ENCODE measurements around the gene C2orf72. TPM values are rescaled to one million over a fixed set of nuclear protein-coding genes. Genes with fewer than 3 reads are reported as not detected.
"Not testable (repeated sequence)": the region's sequence is repeated elsewhere in the genome, so short reads cannot be mapped to it uniquely, and the experiment has no call there.

The C2orf72 gene
- total and polyA plus RNA-seq, 4 donors = 0.28 to 1.3 (median 0.56) TPM

DNA sequence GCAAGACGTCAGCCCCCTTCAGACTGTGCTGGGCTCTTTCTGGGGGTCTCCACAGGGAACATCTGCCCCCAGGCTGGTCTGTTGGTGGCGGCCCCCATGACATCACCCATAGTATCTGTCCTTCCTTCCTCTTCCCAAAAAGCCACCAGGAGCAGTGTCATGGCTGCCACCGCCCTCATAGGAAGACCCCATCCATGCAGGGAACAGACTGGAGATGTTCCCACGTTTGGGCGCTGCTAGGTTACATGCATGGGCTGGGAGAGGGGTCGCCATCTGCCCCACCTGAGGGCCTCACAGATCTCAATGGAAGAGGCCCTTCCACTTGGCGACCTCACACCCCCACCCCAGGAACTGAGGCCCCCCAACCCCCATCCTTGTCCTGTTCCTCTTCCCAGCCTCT is 36.3 kb upstream of the C2orf72 start:
- TF ChIP-seq CTCF (IDR thresholded peaks at IDR 0.05; ENCODE audit: control extremely low read depth, extremely low read depth) = no peak
- peaks cover 0 to under 1% (median 0%) of the 10 kb centered on the region in 4 donors for H3K9me3 ChIP-seq (ENCODE audit: control insufficient read depth in 4 of 4, insufficient read depth in 3 of 4, low read length in 3 of 4)
- ATAC-seq (ENCODE audit: insufficient read depth, low FRiP score) = no peak
- H3K27ac ChIP-seq (ENCODE audit: low read depth in 1 of 2, low read length in 1 of 2) = no peak overlapping the region
- 78 to 90% methylated on average over 7 of the region's 7 CpGs for WGBS, 2 donors
- H3K4me3 ChIP-seq = no peak overlapping the region
- no peak for DNase-seq
- H3K27me3 ChIP-seq (ENCODE audit: control insufficient read depth in 3 of 3, insufficient read depth in 3 of 3, low read length in 2 of 3) = peaks cover 6 to 12% (median 12%) of the 10 kb centered on the region in 3 donors
- no peak overlapping the region for H3K9ac ChIP-seq (ENCODE audit: insufficient read depth in 1 of 2, low read length in 2 of 2)
- no peaks in the 10 kb centered on the region for H3K36me3 ChIP-seq (ENCODE audit: control insufficient read depth in 4 of 4, insufficient read depth in 4 of 4, low read length in 4 of 4)
- no peaks in the 10 kb centered on the region for H3K4me1 ChIP-seq (ENCODE audit: control insufficient read depth in 5 of 5, insufficient read depth in 5 of 5, low read length in 5 of 5)

DNA sequence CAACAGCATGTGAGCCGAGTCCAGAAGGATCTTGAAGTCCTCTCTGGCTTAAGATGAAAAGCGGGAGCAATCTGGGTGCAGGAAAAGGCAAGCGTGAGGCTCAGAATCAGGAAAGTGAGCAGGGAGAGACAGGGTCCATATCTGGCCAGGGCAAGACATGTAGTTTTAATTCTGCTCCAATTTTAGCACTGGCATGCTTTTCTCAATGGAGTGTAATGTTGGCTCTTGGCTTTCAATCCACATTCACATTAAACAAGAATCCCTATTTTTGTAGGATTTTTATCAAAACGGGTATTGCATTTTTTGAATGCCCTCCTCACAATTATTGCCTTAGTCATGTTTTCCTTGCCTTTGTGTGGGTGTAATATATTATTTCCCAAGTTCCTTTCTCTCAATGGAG is 35.4 kb upstream of the C2orf72 start:
- no peak for TF ChIP-seq CTCF (IDR thresholded peaks at IDR 0.05; ENCODE audit: control extremely low read depth, extremely low read depth)
- WGBS, 2 donors = 57 to 83% methylated on average over 4 of the region's 4 CpGs
- Histone ChIP-seq H3K36me3 (ENCODE audit: control insufficient read depth in 4 of 4, insufficient read depth in 4 of 4, low read length in 4 of 4) (no peaks in the 10 kb centered on the region), H3K9me3 (ENCODE audit: control insufficient read depth in 4 of 4, insufficient read depth in 3 of 4, low read length in 3 of 4) (no peaks in the 10 kb centered on the region), H3K9ac (ENCODE audit: insufficient read depth in 1 of 2, low read length in 2 of 2) (no peak overlapping the region), H3K27ac (ENCODE audit: low read depth in 1 of 2, low read length in 1 of 2) (no peak overlapping the region), H3K4me3 (no peak overlapping the region), H3K4me1 (ENCODE audit: control insufficient read depth in 5 of 5, insufficient read depth in 5 of 5, low read length in 5 of 5) (no peaks in the 10 kb centered on the region), H3K27me3 (ENCODE audit: control insufficient read depth in 3 of 3, insufficient read depth in 3 of 3, low read length in 2 of 3) (peaks cover 6 to 12% (median 12%) of the 10 kb centered on the region in 3 donors)
- no peak for ATAC-seq (ENCODE audit: insufficient read depth, low FRiP score)
- DNase-seq = no peak

- 87 to 93% methylated on average over 10 of the region's 10 CpGs for WGBS, 2 donors
- no peaks in the 10 kb centered on the region for H3K9me3 ChIP-seq (ENCODE audit: control insufficient read depth in 4 of 4, insufficient read depth in 3 of 4, low read length in 3 of 4)
- peaks cover 6 to 12% (median 12%) of the 10 kb centered on the region in 3 donors for H3K27me3 ChIP-seq (ENCODE audit: control insufficient read depth in 3 of 3, insufficient read depth in 3 of 3, low read length in 2 of 3)
- H3K4me3 ChIP-seq = no peak overlapping the region
- no peak for TF ChIP-seq CTCF (IDR thresholded peaks at IDR 0.05; ENCODE audit: control extremely low read depth, extremely low read depth)
- no peaks in the 10 kb centered on the region for H3K36me3 ChIP-seq (ENCODE audit: control insufficient read depth in 4 of 4, insufficient read depth in 4 of 4, low read length in 4 of 4)
- DNase-seq = no peak
- no peak for ATAC-seq (ENCODE audit: insufficient read depth, low FRiP score)
- H3K9ac ChIP-seq (ENCODE audit: insufficient read depth in 1 of 2, low read length in 2 of 2) = no peak overlapping the region
- no peaks in the 10 kb centered on the region for H3K4me1 ChIP-seq (ENCODE audit: control insufficient read depth in 5 of 5, insufficient read depth in 5 of 5, low read length in 5 of 5)
- no peak overlapping the region for H3K27ac ChIP-seq (ENCODE audit: low read depth in 1 of 2, low read length in 1 of 2)
Observed at GRCh38 chr2:231002641-231003040, 34.7 kb upstream of the C2orf72 start.

DNA sequence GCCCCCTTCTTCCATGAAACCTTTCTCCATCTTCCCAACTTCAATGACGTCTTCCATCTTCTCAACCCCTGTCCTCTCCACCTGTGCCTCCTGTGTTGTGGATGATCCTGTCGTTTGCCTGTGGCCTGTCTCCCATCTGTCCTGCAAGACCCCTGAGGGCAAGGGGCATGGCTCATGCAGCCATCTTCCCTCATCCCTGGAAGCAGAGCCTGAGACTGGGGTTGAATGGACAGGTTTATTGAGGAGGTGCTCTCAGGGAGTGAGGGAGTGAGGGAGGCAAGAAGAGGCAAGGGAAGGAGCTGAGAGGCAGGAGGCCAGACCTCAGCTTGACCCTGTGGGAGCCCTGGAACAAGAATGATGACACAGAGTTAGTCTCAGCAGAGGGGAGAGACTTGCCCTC is 34.1 kb upstream of the C2orf72 start:
- Histone ChIP-seq H3K9me3 (ENCODE audit: control insufficient read depth in 4 of 4, insufficient read depth in 3 of 4, low read length in 3 of 4) (no peaks in the 10 kb centered on the region), H3K4me3 (no peak overlapping the region), H3K27ac (ENCODE audit: low read depth in 1 of 2, low read length in 1 of 2) (no peak overlapping the region), H3K4me1 (ENCODE audit: control insufficient read depth in 5 of 5, insufficient read depth in 5 of 5, low read length in 5 of 5) (no peaks in the 10 kb centered on the region), H3K27me3 (ENCODE audit: control insufficient read depth in 3 of 3, insufficient read depth in 3 of 3, low read length in 2 of 3) (peaks cover 6 to 12% (median 12%) of the 10 kb centered on the region in 3 donors), H3K36me3 (ENCODE audit: control insufficient read depth in 4 of 4, insufficient read depth in 4 of 4, low read length in 4 of 4) (no peaks in the 10 kb centered on the region), H3K9ac (ENCODE audit: insufficient read depth in 1 of 2, low read length in 2 of 2) (no peak overlapping the region)
- ATAC-seq (ENCODE audit: insufficient read depth, low FRiP score) (no peak), DNase-seq (no peak)
- TF ChIP-seq CTCF (IDR thresholded peaks at IDR 0.05; ENCODE audit: control extremely low read depth, extremely low read depth) = no peak
- WGBS, 2 donors = 79 to 90% methylated on average over 2 of the region's 2 CpGs

DNA sequence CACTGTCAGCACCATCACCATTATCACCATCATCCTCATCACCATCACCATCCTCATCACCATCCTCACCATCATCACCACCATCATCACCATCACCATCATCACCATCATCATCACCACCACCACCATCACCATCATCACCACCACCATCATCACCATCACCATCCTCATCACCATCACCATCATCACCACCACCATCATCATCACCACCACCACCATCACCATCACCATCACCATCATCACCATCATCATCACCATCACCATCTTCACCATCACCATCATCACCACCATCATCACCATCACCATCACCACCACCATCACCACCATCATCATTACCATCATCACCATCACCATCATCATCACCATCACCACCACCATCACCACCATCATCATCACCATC is 32.4 kb upstream of the C2orf72 start:
- not testable (repeated sequence) for H3K9ac ChIP-seq (ENCODE audit: insufficient read depth in 1 of 2, low read length in 2 of 2); DNase-seq; H3K4me1 ChIP-seq (ENCODE audit: control insufficient read depth in 5 of 5, insufficient read depth in 5 of 5, low read length in 5 of 5); H3K9me3 ChIP-seq (ENCODE audit: control insufficient read depth in 4 of 4, insufficient read depth in 3 of 4, low read length in 3 of 4); H3K4me3 ChIP-seq; H3K27me3 ChIP-seq (ENCODE audit: control insufficient read depth in 3 of 3, insufficient read depth in 3 of 3, low read length in 2 of 3); ATAC-seq (ENCODE audit: insufficient read depth, low FRiP score); H3K36me3 ChIP-seq (ENCODE audit: control insufficient read depth in 4 of 4, insufficient read depth in 4 of 4, low read length in 4 of 4); H3K27ac ChIP-seq (ENCODE audit: low read depth in 1 of 2, low read length in 1 of 2)

Measured in lung (tissue), 12 donors.